Measurements from ENCODE around the gene RGMB.

RGMB gene

GRCh38 chr5:98767581-98767980, 5.9 kb upstream of the RGMB start:
- DNase-seq (ENCODE audit: low read depth in 2 of 3, low spot score in 2 of 3): no peak

DNA sequence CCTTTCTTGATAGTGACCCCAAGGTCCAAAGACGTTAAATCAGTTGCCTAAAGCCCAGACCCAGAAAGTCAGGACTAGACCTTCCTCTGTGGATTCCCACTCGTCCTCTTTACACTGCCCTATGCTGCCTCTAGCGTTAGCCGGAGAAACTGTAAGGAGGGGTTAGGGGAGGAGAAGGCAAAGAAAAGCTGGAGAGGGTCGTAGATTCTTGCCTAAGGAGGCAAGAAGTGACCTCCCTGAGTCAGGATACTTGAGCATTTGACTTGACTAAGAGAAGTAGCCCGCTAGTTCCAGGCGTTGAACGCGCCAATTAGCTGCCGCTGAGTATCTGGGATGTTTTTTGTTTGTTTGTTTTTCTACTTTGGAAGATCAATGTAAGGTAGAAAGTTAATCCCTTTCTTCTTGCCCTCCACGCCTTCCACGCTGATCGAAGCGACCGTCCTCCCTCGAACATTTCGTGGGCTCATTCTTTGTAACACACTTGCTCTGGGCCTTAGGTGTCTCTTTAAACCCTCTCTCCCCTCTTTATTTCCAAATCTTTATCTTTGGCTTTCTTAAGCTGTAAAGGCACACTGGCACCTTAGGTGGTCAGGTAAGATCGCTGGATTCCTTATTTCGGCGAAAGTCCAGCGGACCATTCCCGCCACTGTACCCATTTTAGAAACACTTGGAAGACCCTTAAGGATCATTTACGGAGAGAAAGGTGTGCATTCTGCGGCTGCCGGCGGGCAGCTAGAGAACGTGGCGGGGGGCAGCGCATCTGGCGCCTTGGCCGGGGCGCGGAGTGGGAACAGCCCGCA, 5.1 kb upstream of the RGMB start:
- DNase-seq (ENCODE audit: low read depth in 2 of 3, low spot score in 2 of 3): no peak

DNA sequence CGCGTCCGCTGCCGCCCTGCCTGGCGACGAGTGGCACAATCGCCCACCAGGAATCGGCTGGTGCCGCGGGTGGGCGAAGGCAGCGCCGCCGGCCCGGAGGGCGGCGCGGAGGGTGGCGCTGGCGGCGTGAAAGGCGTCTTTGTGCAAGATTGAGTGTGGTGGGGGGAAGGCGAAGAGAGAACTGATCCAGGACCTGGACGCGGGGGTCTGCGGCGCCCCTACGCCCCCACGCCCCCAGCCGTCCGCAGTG, 4.6 kb upstream of the RGMB start:
- no peak for DNase-seq (ENCODE audit: low read depth in 2 of 3, low spot score in 2 of 3)

- DNase-seq (ENCODE audit: low read depth in 2 of 3, low spot score in 2 of 3): no peak
Measured at GRCh38 chr5:98769210-98769958, 4.1 kb upstream of the RGMB start.

DNA sequence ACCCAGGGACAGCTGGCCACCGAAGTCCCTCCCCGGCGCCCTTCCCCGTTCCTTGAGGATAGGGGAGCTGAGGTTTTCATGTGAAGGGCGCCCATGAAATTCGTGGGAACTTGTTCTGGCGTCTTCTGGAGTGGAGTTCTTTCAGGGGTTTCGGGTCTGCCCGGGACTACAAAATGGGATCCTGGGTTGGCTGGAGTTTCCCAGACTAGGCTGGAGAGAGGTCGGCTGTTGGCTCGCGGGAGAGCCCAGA, 3.6 kb upstream of the RGMB start:
- DNase-seq (ENCODE audit: low read depth in 2 of 3, low spot score in 2 of 3): no peak

DNA sequence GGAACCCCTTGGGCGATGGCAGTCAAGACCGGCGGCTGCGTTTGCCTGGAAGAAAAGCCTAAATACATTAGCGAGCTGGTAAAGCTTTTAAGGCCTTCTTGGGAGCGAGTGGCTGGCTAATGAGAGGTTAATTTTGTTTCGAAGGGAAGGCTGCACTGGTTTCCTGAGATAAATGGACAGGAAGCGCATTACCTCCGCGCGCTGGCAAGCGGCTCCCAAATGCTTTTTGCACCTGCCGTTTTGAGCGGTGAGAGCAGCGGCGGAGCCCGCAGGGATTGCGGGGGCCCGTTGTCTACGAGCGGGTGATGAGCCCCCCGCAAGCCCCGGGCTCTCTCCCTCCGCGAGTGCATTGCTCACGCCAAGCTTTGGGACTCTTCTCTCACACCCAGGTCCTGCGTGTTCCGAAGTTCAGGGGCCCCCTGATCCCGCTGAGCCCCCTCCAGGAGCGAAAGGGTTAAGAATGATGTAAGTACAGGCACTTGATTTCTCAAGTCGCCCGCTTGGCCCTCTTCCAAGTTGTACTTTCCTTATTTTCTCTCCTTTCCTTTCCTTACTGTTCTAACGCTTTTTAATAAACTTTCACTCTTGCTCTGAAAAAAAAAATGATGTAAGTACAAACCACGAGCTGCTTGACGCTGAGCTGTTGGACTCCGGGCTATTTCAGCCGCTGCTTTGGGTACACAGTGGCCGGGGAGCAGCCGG, 3.1 kb upstream of the RGMB start:
- no peak for DNase-seq (ENCODE audit: low read depth in 2 of 3, low spot score in 2 of 3)

- no peak for DNase-seq (ENCODE audit: low read depth in 2 of 3, low spot score in 2 of 3)
Measured at GRCh38 chr5:98770911-98771322, 2.5 kb upstream of the RGMB start.

DNA sequence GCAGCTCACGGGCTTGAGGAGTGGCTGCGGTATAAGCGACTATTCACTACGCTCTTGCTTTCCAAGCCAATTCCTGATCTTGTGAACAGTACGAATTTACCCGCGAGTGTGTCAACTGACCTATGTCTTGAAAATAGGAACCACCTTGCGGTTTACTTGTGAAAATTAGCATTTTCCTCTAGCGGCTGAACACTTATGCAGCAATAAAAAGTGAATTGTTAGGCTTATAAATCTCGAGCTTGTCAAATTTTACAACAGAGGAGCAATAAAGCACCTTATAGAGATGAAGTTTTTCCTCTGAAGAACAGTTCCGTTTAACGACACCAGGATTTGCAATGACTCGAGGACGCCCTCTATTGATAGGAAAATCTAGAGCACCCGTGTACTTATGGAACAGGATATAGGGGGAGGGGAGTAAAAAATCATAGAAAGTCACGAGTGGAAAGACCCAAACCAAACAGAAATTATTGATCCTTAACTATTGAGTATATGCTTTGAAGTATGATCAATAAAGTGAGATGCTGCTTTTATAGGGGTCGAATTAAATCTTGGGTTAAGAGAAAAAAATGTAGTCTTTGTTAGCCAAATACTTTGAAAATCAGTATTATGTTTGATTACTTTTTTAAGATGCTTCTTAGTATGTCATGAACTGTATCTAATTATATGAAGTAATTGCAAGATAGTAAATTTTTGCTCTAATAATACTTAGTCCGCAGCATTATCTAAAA, 1.9 kb upstream of the RGMB start:
- no peak for DNase-seq (ENCODE audit: low read depth in 2 of 3, low spot score in 2 of 3)

DNA sequence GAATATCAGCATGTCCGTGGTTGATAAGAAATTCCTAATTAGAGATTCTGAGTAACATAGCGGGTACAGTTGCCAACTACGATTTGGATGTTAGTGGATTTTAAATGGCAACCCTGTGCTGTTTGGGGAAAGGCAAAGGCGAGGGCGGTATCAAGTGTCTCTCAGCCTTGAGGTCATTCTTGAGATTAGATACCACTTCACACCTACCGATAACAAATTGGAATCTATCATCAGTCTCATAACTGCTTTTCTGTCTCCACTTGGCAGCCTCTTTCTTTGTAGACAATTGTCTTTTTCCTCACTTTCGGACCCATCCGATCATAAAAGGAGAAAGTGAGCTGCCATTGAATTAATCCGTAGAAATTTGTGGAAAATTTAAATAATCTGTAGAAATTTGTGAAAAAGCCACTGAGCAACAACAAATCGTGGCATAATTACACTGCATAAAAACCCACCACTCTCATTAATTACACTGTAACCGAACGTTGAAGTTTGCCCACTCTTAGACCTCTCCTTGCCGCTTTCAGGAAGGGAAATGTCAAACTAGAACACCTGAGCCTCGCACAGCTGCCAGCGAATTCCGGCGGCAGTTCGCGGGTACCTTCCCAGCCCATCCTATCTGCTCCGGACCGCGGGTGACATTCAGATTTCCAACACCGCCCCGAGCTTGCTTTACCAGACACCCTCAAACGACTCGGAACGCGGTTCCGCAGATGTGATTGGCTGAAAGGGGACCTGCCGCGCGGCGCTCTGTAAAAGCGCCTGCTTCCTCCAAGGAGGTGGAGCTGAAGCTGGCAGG, 849 bp upstream of the RGMB start:
- no peak for DNase-seq (ENCODE audit: low read depth in 2 of 3, low spot score in 2 of 3)

DNA sequence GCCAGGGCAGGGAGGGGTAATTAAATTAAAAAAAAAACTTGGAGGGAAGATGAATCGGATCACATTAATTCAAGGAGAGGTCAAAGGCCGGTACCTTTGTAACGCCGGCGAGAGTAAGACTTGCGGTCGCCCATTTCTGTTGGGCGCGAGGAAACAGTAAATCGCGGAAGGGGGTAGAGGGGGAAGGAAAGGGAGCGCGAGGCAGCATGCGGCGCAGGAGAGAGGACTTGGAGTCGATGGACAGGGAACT, 324 bp upstream of the RGMB start:
- DNase-seq (ENCODE audit: low read depth in 2 of 3, low spot score in 2 of 3): no peak

- DNase-seq (ENCODE audit: low read depth in 2 of 3, low spot score in 2 of 3): peak in 1 of 3 experiments; percentile 37
Measured at GRCh38 chr5:98774192-98775033, 950 bp downstream of the RGMB start.

DNA sequence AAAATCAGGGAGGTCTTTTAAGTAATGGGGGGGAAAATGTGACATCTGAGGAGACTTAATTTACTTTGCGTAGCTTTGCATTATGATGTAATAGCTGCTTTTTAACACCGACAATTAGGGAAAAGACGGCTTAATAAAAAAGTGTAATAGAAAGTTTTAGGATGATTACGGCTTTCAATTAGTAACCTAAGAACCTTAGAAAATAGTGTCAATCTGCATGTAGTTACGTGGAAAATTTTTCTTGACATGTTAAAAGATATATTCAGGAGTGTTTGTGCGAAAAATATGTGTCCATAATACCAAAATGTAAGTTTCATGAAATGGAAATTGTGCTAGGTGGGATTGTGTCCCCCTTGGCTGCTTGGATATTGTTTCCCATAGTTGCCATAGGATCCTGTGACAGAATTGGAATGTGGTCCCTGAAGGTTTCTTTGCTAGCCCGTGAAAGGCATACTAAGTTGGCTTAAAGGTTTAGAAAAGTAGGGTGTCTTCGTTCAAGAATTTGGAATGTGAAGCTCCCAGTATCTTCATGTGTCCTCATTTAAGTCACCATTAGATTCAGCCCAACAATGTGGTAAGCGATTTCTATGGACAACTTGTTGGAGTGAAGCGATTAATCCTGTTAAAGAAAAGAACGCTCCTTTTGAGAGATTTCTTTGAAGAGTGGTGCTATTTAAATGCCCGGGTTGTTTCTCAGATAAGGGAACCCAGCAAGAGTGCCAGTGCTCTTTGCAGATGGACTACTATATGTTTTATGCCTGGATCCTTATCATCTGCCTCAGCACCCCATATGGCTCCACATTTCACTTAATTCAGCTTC, 2.0 kb downstream of the RGMB start:
- no peak for DNase-seq (ENCODE audit: low read depth in 2 of 3, low spot score in 2 of 3)

DNA sequence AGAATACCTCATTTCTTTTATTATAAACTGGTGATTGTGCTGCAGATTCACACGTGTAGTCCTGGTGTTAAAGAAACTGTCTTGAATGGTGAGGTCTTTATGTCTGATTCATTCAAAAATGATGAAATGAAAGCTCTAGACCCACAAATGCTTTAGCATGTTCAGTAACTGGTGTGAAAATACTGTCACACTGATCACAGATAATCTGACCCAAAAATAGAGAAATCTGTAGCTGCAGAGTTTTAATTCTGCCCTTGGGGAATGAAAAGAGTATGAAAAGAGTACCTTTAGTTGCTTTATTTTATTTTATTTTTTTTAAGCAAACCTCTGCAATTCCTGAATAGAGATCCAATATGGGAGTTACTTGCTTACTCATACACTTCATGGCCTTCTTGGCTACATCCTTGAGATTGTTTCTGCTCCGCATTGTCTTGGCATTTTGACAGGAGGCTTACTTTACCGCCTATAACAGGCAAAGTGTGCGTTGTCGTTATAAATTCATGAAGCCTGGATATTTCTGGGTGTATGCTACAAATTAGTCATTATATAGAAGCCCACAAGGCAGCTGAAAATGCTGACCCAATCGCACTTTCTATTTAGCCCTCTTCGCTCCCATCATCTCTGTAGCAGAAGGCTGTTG, 2.7 kb downstream of the RGMB start:
- no peak for DNase-seq (ENCODE audit: low read depth in 2 of 3, low spot score in 2 of 3)

DNA sequence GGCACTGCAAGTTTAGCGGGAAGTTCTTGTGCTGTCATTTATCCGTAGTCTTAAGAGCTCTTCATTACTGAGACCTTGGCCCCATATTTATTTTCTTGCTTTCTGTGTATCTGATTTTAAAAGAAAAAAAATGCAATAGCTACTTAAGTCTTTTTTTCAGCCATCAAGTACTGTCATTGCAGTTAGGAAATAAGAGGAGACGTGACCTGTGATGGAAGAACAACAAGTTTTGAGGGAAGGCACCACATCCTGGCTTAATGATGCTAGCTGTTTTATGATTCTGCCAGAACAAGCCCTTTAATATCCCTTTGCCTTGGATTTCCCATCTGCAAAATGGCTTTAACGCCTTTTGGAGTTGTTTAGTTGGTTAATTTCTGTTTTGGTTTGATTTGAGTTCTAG, 3.8 kb downstream of the RGMB start:
- DNase-seq (ENCODE audit: low read depth in 2 of 3, low spot score in 2 of 3): no peak

GRCh38 chr5:98779264-98779877, 5.9 kb downstream of the RGMB start:
- DNase-seq (ENCODE audit: low read depth in 2 of 3, low spot score in 2 of 3): no peak

- DNase-seq (ENCODE audit: low read depth in 2 of 3, low spot score in 2 of 3): no peak
Measured at GRCh38 chr5:98780390-98780789, 6.9 kb downstream of the RGMB start.

DNA sequence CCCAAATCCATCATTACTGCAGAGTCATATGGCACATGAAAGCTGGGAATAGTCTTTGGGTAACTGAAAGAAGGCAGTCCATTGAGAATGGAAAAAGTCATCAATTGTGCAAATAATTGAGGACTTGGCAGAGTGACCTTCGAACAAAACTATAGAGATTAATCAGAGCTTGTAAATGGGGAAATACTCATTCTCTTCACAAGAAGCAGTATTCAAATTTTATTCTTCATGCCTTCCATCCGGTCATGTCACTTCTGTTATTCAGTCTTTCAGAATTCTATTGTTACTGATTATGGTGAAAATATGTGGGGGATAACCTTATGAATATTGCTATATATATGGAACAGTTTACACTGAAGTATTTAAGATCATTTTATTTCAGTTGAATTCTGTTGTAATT, 8.1 kb downstream of the RGMB start:
- no peak for DNase-seq (ENCODE audit: low read depth in 2 of 3, low spot score in 2 of 3)

DNA sequence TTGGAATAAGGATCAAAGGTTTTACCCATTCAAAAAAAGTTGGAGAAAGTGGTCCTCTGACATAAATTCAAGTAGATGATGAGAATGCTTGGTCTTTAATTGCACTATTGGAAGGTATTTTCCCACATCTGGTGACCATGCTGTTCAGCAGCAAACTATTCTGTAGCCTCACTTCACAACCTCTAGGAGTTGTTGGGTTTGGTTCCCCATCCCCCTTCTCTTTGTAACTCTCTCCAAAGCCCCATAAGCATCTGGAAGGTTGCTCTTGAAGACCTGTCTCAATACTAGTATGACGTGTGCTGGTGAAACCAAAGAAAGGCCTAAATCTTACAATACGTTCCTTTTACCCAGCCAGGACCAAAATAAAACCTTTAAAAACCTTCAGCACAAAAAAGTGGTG, 8.5 kb downstream of the RGMB start:
- DNase-seq (ENCODE audit: low read depth in 2 of 3, low spot score in 2 of 3): no peak
